ENCODE measurements around the gene CHL1. TPM values are rescaled to one million over a fixed set of nuclear protein-coding genes. Genes with fewer than 3 reads are reported as not detected.

The CHL1 gene
- total RNA-seq, 2 donors from 2014 or later: 3.0 to 10.6 TPM

- Histone ChIP-seq H3K27ac (no peak overlapping the region), H3K27me3 (no peaks in the 10 kb centered on the region), H3K36me3 (replicated peaks in 1 of 2; ENCODE audit: insufficient read depth in 1 of 2, low read depth in 2 of 2) (no peaks in the 10 kb centered on the region), H3K9me3 (no peaks in the 10 kb centered on the region), H3K4me3 (no peak overlapping the region), H3K4me1 (no peaks in the 10 kb centered on the region)
- TF ChIP-seq CTCF (IDR thresholded peaks at IDR 0.05): no peak
- no peak for TF ChIP-seq POLR2A (IDR thresholded peaks at IDR 0.05)
- ATAC-seq: no peak
- DNase-seq: no peak
- intact Hi-C loops (cut with DNase I): no loop called here
- 56 to 60% methylated on average over 4 of the region's 4 CpGs for WGBS, 2 donors
Observed at GRCh38 chr3:284322-284721, 87.8 kb downstream of the CHL1 start.

DNA sequence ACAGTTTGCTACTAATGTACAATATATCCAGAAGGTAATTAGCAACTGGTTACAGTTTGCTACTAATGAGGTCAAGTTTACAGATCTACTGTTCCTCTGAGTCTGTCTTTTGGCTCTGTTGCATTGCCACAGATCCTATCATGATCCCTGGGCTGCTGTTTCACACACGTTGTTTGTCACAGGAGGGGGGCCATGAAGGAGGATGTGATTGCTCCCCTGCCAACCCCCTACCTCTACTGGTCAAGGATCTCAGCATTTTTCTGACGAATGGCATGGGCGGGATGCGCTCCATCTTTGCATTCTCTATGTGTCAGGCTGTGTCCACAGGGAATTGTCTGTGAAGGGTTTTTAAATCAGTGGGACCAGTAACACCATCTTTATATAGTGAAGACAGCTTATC, 91.9 kb downstream of the CHL1 start:
- 57 to 62% methylated on average over 4 of the region's 4 CpGs for WGBS, 2 donors
- no peak overlapping the region for H3K4me3 ChIP-seq
- TF ChIP-seq CTCF (IDR thresholded peaks at IDR 0.05) (no peak), POLR2A (IDR thresholded peaks at IDR 0.05) (no peak)
- no peaks in the 10 kb centered on the region for H3K9me3 ChIP-seq
- no peak overlapping the region for H3K27ac ChIP-seq
- H3K4me1 ChIP-seq: no peaks in the 10 kb centered on the region
- H3K36me3 ChIP-seq (replicated peaks in 1 of 2; ENCODE audit: insufficient read depth in 1 of 2, low read depth in 2 of 2): no peaks in the 10 kb centered on the region
- DNase-seq (no peak), ATAC-seq (no peak)
- intact Hi-C loops (cut with DNase I): no loop called here
- no peaks in the 10 kb centered on the region for H3K27me3 ChIP-seq

DNA sequence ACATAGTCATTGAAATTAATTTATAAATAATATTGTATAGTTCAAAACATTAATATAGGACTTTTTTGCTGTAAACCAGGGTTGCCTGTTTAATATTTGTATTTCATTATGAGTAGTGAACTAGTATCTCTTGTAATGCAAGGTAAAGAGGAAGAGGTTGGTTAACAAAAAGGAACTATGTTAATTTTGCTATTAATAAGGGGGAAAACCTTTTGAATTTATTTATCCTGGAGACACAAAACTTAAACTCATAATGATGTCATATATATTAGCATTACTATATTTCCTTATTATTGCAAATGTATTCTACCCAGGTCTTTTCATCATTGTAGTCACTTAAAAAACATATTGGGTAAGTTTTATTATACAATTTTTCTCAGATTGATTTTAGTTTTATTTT, 94.5 kb downstream of the CHL1 start:
- intact Hi-C loops (cut with DNase I): no loop called here
- Histone ChIP-seq H3K4me1 (no peaks in the 10 kb centered on the region), H3K27me3 (no peaks in the 10 kb centered on the region), H3K36me3 (replicated peaks in 1 of 2; ENCODE audit: insufficient read depth in 1 of 2, low read depth in 2 of 2) (no peaks in the 10 kb centered on the region), H3K27ac (no peak overlapping the region), H3K9me3 (no peaks in the 10 kb centered on the region), H3K4me3 (no peak overlapping the region)
- no peak for DNase-seq
- TF ChIP-seq CTCF (IDR thresholded peaks at IDR 0.05): no peak
- TF ChIP-seq POLR2A (IDR thresholded peaks at IDR 0.05): no peak
- ATAC-seq: no peak

DNA sequence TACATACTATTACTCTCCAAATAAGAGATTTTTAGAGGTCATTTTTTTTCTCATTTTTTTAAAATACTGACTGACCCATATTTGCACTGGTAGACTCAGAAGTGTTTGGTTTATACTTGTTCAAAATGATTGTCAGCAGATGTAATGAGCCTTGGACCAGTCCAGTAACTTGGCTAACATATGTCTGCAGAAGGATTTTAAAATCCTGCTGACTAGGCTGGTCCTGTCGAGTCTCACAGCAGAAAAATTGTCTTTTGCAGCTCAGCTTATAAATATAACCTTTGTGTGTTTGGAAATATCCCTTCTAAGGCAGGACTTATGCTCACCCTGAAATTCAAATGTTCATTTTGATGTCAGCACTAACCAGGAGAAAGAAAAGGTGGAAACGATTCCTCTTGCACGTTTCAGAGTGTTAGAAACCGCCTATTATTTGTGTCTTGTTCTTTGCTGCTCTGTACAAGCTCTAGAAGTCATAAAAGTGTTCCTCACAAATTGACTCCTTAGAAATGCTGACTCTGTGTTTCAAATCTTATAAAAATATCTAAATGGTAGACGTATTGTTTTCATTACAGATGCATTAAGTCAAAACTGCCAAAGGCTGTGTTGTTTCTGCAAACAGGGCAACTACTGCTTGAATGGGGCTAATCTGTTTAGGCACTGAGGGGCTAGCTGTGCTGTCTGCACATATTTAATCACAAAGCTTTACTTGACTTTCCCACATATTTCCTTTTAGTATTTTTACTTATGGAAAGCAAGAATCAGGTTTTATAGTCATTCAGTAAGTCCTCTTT, 95.3 kb downstream of the CHL1 start:
- intact Hi-C loops (cut with DNase I): no loop called here
- TF ChIP-seq CTCF (IDR thresholded peaks at IDR 0.05) (no peak), POLR2A (IDR thresholded peaks at IDR 0.05) (no peak)
- WGBS, 2 donors: 39 to 51% methylated on average over 5 of the region's 5 CpGs
- no peaks in the 10 kb centered on the region for H3K36me3 ChIP-seq (replicated peaks in 1 of 2; ENCODE audit: insufficient read depth in 1 of 2, low read depth in 2 of 2)
- H3K27ac ChIP-seq: no peak overlapping the region
- H3K9me3 ChIP-seq: no peaks in the 10 kb centered on the region
- H3K27me3 ChIP-seq: no peaks in the 10 kb centered on the region
- no peak overlapping the region for H3K4me3 ChIP-seq
- no peaks in the 10 kb centered on the region for H3K4me1 ChIP-seq
- no peak for DNase-seq
- ATAC-seq: no peak

DNA sequence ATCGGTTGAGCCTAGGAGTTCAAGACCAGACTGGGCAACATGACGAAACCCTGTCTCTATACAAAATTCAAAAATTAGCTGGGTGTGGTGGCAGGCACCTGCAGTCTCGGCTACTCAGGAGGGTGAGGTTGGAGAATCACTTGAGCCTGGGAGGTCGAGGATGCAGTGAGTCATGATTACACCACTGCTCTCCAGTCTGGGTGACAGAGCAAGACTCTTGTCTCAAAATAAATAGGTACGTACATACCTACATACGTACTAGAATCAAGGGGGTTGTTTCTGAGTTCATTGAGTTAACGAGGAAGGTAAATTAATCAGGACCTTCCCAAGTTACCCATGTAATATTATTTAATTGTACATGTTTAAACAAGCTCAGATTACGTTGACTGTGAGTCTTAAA, 97.5 kb downstream of the CHL1 start:
- Histone ChIP-seq H3K9me3 (no peaks in the 10 kb centered on the region), H3K36me3 (replicated peaks in 1 of 2; ENCODE audit: insufficient read depth in 1 of 2, low read depth in 2 of 2) (no peaks in the 10 kb centered on the region), H3K27me3 (no peaks in the 10 kb centered on the region), H3K4me1 (no peaks in the 10 kb centered on the region), H3K4me3 (no peak overlapping the region), H3K27ac (no peak overlapping the region)
- no peak for DNase-seq
- intact Hi-C loops (cut with DNase I): no loop called here
- no peak for TF ChIP-seq CTCF (IDR thresholded peaks at IDR 0.05)
- no peak for TF ChIP-seq POLR2A (IDR thresholded peaks at IDR 0.05)
- 62 to 71% methylated on average over 7 to 8 of the region's 8 CpGs for WGBS, 2 donors
- ATAC-seq: no peak

Data from body of pancreas (tissue), 4 donors.